ENCODE measurements around the gene CASZ1.

DNA sequence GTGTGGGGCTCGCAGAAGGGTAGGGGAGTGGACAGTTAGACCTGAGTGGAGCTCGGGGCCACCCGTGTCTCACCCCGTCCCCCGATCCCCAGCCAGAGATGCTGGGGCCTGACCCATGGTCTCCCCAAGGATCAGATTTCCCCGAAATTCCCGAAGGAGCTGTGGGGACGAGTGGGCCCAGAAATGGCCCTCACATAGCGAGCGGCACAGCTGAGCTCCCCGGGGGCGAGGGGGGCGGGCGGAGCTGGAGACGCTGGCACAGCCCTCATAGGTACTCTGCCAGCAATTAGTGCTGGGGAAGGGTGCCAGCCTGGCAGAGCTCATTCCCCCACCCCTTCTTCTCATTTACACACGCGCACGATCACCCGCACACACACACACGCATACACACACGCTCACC lies 9.2 kb downstream of the CASZ1 start:
- TF ChIP-seq, protein P1, sequence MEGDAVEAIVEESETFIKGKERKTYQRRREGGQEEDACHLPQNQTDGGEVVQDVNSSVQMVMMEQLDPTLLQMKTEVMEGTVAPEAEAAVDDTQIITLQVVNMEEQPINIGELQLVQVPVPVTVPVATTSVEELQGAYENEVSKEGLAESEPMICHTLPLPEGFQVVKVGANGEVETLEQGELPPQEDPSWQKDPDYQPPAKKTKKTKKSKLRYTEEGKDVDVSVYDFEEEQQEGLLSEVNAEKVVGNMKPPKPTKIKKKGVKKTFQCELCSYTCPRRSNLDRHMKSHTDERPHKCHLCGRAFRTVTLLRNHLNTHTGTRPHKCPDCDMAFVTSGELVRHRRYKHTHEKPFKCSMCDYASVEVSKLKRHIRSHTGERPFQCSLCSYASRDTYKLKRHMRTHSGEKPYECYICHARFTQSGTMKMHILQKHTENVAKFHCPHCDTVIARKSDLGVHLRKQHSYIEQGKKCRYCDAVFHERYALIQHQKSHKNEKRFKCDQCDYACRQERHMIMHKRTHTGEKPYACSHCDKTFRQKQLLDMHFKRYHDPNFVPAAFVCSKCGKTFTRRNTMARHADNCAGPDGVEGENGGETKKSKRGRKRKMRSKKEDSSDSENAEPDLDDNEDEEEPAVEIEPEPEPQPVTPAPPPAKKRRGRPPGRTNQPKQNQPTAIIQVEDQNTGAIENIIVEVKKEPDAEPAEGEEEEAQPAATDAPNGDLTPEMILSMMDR (IDR thresholded peaks at IDR 0.05): no peak
- TF ChIP-seq POLR2A (IDR thresholded peaks at IDR 0.05): no peak

Data from testis (tissue), 2 donors.